GM12801 (cell line): ENCODE data around the gene FERMT3.

Experiments used
- TF ChIP-seq, protein P1 (sequence below): IDR thresholded peaks from one replicate; pipeline ENCODE4 v1.5.1; 2011; ENCODE audit warnings: control low read depth; ENCODE audit not compliant: insufficient read length; ENCODE audit errors: extremely low read depth

FERMT3 gene

DNA sequence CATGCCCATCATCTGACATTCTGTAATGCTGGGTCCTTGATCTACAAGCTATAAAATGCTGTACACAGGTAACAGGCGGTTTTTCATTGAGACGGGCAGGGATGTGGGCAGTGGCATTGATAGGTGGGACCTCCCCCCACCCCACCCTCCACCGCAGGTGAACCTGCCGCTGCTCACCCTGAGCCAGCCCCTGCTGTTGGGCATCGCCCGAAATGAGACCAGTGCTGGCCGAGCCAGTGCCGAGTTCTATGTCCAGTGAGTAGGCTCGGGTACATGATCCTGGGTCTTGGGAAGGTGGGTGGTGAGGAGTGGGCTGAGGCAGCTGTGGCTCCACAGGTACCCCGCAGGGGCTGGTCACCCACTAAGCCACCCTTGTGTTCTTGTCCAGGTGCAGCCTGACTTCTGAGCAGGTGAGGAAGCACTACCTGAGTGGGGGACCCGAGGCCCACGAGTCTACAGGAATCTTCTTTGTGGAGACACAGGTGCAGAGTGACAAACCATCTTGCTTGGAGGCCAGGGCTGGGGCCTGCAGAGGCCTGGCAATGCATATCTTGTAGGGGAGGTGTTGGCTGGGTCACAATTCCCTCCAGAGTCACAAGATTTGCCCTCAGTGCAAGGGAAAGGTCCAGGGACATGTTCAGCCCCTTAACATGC lies 22.7 kb downstream of the FERMT3 start:
- TF ChIP-seq, protein P1, sequence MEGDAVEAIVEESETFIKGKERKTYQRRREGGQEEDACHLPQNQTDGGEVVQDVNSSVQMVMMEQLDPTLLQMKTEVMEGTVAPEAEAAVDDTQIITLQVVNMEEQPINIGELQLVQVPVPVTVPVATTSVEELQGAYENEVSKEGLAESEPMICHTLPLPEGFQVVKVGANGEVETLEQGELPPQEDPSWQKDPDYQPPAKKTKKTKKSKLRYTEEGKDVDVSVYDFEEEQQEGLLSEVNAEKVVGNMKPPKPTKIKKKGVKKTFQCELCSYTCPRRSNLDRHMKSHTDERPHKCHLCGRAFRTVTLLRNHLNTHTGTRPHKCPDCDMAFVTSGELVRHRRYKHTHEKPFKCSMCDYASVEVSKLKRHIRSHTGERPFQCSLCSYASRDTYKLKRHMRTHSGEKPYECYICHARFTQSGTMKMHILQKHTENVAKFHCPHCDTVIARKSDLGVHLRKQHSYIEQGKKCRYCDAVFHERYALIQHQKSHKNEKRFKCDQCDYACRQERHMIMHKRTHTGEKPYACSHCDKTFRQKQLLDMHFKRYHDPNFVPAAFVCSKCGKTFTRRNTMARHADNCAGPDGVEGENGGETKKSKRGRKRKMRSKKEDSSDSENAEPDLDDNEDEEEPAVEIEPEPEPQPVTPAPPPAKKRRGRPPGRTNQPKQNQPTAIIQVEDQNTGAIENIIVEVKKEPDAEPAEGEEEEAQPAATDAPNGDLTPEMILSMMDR: no peak

DNA sequence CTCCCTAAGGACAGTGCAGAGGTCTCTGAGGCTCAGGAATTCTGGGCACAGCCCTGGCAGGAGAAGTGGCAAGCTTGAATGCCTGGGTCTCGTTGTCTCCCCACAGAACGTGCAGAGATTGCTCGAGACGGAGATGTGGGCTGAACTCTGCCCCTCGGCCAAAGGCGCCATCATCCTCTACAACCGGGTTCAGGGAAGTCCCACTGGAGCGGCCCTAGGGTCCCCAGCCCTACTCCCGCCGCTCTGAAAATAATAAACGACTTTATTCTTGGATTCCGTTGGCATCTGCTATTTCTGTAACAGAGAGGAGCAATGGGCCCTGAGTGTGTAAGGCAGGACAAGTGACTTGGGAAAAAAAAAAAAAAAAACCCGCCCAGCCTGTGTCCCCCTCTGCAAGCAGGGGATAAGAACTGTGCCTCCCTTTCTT lies 23.2 kb downstream of the FERMT3 start:
- TF ChIP-seq, protein P1: no peak

DNA sequence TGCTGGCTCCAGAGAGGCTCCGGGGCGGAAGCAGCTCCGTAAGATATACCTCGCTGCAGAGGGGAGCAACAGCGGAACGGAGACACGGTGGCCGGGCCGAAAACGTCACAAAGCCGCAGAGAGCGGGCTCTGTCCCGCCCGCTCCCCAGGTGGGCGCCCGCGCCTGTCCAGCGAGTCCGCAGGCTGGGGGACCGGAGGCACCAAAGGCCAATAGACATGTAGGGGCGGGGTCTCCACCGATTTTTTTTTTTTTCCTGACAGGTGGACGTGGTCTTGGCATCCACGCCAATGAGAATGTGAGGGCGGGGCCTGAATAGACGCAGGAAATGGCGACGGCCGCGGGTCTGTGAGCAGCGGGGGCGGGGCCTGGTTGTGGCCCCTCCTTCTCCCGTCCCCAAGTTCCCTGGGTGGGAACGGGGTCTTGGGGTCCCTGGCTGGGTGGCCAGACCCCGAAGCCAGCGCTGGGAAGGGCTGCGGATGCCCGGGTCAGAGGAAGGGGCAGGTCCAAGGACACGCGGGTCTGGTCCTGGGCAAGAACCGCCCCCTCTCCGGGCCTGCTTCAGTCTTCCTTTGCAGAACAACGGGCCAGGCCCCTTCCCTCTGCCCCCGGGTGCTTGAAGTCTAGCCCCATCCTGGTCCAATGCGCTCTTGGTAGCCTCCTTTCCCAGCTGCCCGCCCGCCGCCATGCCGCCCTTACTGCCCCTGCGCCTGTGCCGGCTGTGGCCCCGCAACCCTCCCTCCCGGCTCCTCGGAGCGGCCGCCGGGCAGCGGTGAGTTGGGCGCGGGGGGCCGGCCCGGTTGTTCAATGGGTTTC lies 23.9 kb downstream of the FERMT3 start, which contains the start of gene DNAJC4:
Gene DNAJC4, plus strand, starts transcription at position 378 of the 814 bp plus-strand sequence. Its CDS starts 307 bp downstream, at position 685.
- TF ChIP-seq, protein P1: no peak

DNA sequence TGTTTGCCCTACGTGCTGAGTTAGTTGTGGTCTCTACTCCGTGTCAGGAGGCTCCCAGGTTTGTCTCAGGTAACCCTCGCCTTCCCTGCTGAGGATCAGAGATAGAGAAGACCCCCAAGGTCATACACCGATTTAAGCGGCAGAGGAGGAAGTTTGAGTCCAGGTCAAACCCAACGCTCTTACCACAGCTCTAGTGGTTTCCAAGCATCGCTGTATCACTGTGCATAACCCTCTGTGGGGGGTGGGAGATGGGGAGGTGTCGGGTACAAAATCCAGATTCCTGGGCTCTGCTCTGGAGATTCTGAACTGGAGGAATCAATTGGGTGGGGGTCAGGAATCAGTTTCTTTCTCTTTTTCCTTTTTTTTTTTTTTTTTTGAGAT lies 24.5 kb downstream of the FERMT3 start:
- TF ChIP-seq, protein P1: no peak

DNA sequence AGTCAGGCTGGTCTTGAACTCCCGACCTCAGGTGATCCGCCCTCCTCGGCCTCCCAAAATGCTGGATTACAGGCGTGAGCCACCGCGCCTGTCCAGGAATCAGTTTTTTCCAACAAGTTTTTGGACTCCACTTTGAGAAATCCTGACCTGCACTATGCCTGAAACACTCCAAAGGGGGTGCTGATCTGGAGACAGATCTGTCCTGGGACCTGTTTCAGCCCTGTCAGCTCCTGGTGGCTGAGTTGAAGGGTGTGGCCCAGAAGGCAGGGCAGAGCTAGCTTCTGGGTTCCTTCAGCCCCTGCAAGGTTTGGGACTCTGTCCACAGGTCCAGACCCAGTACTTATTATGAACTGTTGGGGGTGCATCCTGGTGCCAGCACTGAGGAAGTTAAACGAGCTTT lies 25.0 kb downstream of the FERMT3 start:
- TF ChIP-seq, protein P1: no peak

DNA sequence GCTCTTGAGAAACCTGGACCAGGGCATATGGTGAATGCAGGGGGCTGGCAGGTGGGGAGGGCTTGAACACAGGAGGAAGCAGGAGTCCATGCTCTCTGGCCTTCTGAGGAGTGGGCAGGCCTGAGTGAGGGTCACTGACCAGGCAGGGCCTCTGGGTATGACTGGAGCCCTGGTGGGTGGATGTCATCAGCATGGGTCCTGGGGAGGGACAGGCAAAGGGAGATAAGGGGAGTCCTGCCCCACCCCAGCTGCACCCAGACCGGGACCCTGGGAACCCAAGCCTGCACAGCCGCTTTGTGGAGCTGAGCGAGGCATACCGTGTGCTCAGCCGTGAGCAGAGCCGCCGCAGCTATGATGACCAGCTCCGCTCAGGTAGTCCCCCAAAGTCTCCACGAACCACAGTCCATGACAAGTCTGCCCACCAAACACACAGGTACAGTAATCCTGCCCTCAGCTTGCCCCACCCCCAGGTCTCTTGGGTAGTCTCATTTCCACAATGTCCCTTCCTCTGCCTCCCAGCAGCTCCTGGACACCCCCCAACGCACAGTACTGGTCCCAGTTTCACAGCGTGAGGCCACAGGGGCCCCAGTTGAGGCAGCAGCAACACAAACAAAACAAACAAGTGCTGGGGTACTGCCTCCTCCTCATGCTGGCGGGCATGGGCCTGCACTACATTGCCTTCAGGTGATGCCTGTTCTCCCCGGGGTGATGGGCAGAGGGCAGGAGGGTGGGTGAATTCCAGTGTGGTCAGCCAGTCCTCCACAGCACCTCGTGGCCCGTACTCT lies 25.9 kb downstream of the FERMT3 start:
- TF ChIP-seq, protein P1: no peak

DNA sequence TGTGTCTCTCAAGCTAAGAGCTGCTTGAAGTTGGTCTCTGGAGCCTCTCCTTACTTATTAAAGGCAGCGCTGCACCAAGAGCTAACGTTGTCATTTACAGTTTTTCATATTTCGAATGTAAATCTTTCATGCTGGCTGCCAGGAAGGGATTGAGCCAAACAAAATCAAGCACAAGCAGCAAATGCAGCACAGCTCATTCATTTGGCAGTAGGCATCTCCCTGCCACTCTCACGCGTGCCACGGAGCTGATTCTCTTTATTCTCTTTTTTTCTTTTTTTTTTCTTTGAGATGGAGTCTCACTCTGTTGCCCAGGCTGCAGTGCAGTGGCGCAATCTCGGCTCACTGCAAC lies 26.4 kb downstream of the FERMT3 start:
- TF ChIP-seq, protein P1: no peak
